NB4 (cell line): ENCODE results near the gene SERTM2.

Experiments
- DNase-seq: peaks from one replicate; pipeline ENCODE4 v3.0.0; 2010; ENCODE audit warnings: low read depth
- H3K4me3 ChIP-seq: one replicate; pipeline ENCODE4 v1.5.1; 2011; ENCODE audit warnings: mild to moderate bottlenecking, low read depth, low read length, moderate library complexity
- CTCF ChIP-seq: IDR thresholded peaks from one replicate; pipeline ENCODE4 v1.5.1; 2012; ENCODE audit warnings: low read depth, low read length
- MAX ChIP-seq: IDR thresholded peaks from 2 replicates; pipeline ENCODE4 v1.6.1; 2011; ENCODE audit warnings: low read depth, low read length
- MYC ChIP-seq: IDR thresholded peaks from 2 replicates; pipeline ENCODE4 v1.6.1; 2011; ENCODE audit warnings: low read depth, low read length
- POLR2A ChIP-seq: IDR thresholded peaks from 2 replicates; pipeline ENCODE4 v1.6.1; 2011; ENCODE audit warnings: mild to moderate bottlenecking; ENCODE audit not compliant: insufficient read length; ENCODE audit errors: extremely low read depth

Gene SERTM2

GRCh38 chrX:111561851-111562250 is 50.4 kb downstream of the SERTM2 start:
- DNase-seq = no peak
- no peak overlapping the region for H3K4me3 ChIP-seq
- TF ChIP-seq CTCF (no peak), MYC (no peak), POLR2A (no peak), MAX (no peak)

- TF ChIP-seq POLR2A = no peak
- no peak for TF ChIP-seq CTCF
- no peak for TF ChIP-seq MAX
- TF ChIP-seq MYC = no peak
- no peak for DNase-seq
- H3K4me3 ChIP-seq = no peak overlapping the region
These were observed 56.3 kb downstream of the SERTM2 start for GRCh38 chrX:111567542-111568255.

- TF ChIP-seq MAX = no peak
- TF ChIP-seq CTCF = peak; percentile 30
- no peak for TF ChIP-seq MYC
- H3K4me3 ChIP-seq = no peak overlapping the region
- peak; percentile 2 for DNase-seq
These were observed 56.9 kb downstream of the SERTM2 start for GRCh38 chrX:111568354-111568753.

GRCh38 chrX:111568817-111569216 is 57.4 kb downstream of the SERTM2 start:
- TF ChIP-seq CTCF (no peak), MAX (no peak), POLR2A (no peak), MYC (no peak)
- no peak overlapping the region for H3K4me3 ChIP-seq
- no peak for DNase-seq
